Measurements from ENCODE around the gene STRBP.

Gene STRBP

GRCh38 chr9:123284656-123285055 lies 16.3 kb upstream of the STRBP start:
- H3K27ac ChIP-seq (ENCODE audit: low read length): no peak overlapping the region
- no peaks in the 10 kb centered on the region for H4K20me1 ChIP-seq (ENCODE audit: insufficient read depth, low read length)
- no peaks in the 10 kb centered on the region for H3K79me2 ChIP-seq (ENCODE audit: low read length)
- H3K36me3 ChIP-seq (replicated peaks; ENCODE audit: insufficient read depth, low read length): no peaks in the 10 kb centered on the region
- no peak overlapping the region for H3K4me2 ChIP-seq (ENCODE audit: low read depth, low read length)
- no peaks in the 10 kb centered on the region for H3F3A ChIP-seq (ENCODE audit: insufficient read depth, low read length)
- no peak for DNase-seq
- H3K4me3 ChIP-seq (ENCODE audit: low read length): no peak overlapping the region
- H3K4me1 ChIP-seq (ENCODE audit: low read length): no peaks in the 10 kb centered on the region
- no peaks in the 10 kb centered on the region for H3K27me3 ChIP-seq (replicated peaks; ENCODE audit: insufficient read depth, low read length)
- H3K9me2 ChIP-seq (replicated peaks; ENCODE audit: insufficient read depth, low read length): no peaks in the 10 kb centered on the region
- TF ChIP-seq EZH2phosphoT487 (IDR thresholded peaks at IDR 0.05; ENCODE audit: low read length): no peak
- H3K9ac ChIP-seq (ENCODE audit: low read length): no peak overlapping the region
- no peak overlapping the region for H2AFZ ChIP-seq (ENCODE audit: low read length)
- H3K9me3 ChIP-seq (replicated peaks; ENCODE audit: insufficient read depth, low read length): no peaks in the 10 kb centered on the region

GRCh38 chr9:123283455-123283854 lies 15.1 kb upstream of the STRBP start:
- Histone ChIP-seq H3K27me3 (replicated peaks; ENCODE audit: insufficient read depth, low read length) (no peaks in the 10 kb centered on the region), H3K9me3 (replicated peaks; ENCODE audit: insufficient read depth, low read length) (no peaks in the 10 kb centered on the region), H3K4me3 (ENCODE audit: low read length) (no peak overlapping the region), H2AFZ (ENCODE audit: low read length) (no peak overlapping the region), H3K4me1 (ENCODE audit: low read length) (no peaks in the 10 kb centered on the region), H3K36me3 (replicated peaks; ENCODE audit: insufficient read depth, low read length) (no peaks in the 10 kb centered on the region), H3K79me2 (ENCODE audit: low read length) (no peaks in the 10 kb centered on the region), H3K27ac (ENCODE audit: low read length) (no peak overlapping the region), H3K4me2 (ENCODE audit: low read depth, low read length) (no peak overlapping the region), H3K9ac (ENCODE audit: low read length) (no peak overlapping the region), H3K9me2 (replicated peaks; ENCODE audit: insufficient read depth, low read length) (no peaks in the 10 kb centered on the region), H4K20me1 (ENCODE audit: insufficient read depth, low read length) (no peaks in the 10 kb centered on the region), H3F3A (ENCODE audit: insufficient read depth, low read length) (no peaks in the 10 kb centered on the region)
- TF ChIP-seq EZH2phosphoT487 (IDR thresholded peaks at IDR 0.05; ENCODE audit: low read length): no peak
- TF ChIP-seq CTCF (IDR thresholded peaks at IDR 0.05; ENCODE audit: low read length): no peak
- TF ChIP-seq EZH2 (optimal IDR thresholded peaks at IDR 0.05; ENCODE audit: low read depth, low read length): no peak
- no peak for DNase-seq

GRCh38 chr9:123283048-123283408 lies 14.6 kb upstream of the STRBP start:
- Histone ChIP-seq H2AFZ (ENCODE audit: low read length) (no peak overlapping the region), H3K4me2 (ENCODE audit: low read depth, low read length) (no peak overlapping the region), H3K4me3 (ENCODE audit: low read length) (no peak overlapping the region), H3K79me2 (ENCODE audit: low read length) (no peaks in the 10 kb centered on the region), H3K9ac (ENCODE audit: low read length) (no peak overlapping the region), H3K36me3 (replicated peaks; ENCODE audit: insufficient read depth, low read length) (no peaks in the 10 kb centered on the region), H3F3A (ENCODE audit: insufficient read depth, low read length) (no peaks in the 10 kb centered on the region), H3K27me3 (replicated peaks; ENCODE audit: insufficient read depth, low read length) (no peaks in the 10 kb centered on the region), H4K20me1 (ENCODE audit: insufficient read depth, low read length) (no peaks in the 10 kb centered on the region), H3K4me1 (ENCODE audit: low read length) (no peaks in the 10 kb centered on the region), H3K9me3 (replicated peaks; ENCODE audit: insufficient read depth, low read length) (no peaks in the 10 kb centered on the region), H3K27ac (ENCODE audit: low read length) (no peak overlapping the region), H3K9me2 (replicated peaks; ENCODE audit: insufficient read depth, low read length) (no peaks in the 10 kb centered on the region)
- no peak for DNase-seq
- TF ChIP-seq EZH2phosphoT487 (IDR thresholded peaks at IDR 0.05; ENCODE audit: low read length) (no peak), CTCF (IDR thresholded peaks at IDR 0.05; ENCODE audit: low read length) (no peak), EZH2 (optimal IDR thresholded peaks at IDR 0.05; ENCODE audit: low read depth, low read length) (no peak)

GRCh38 chr9:123282362-123283047 lies 14.1 kb upstream of the STRBP start:
- H3K4me3 ChIP-seq (ENCODE audit: low read length): no peak overlapping the region
- H3K9me2 ChIP-seq (replicated peaks; ENCODE audit: insufficient read depth, low read length): no peaks in the 10 kb centered on the region
- no peaks in the 10 kb centered on the region for H3K4me1 ChIP-seq (ENCODE audit: low read length)
- H3K27me3 ChIP-seq (replicated peaks; ENCODE audit: insufficient read depth, low read length): no peaks in the 10 kb centered on the region
- no peak overlapping the region for H3K4me2 ChIP-seq (ENCODE audit: low read depth, low read length)
- no peak for TF ChIP-seq EZH2phosphoT487 (IDR thresholded peaks at IDR 0.05; ENCODE audit: low read length)
- TF ChIP-seq EZH2 (optimal IDR thresholded peaks at IDR 0.05; ENCODE audit: low read depth, low read length): no peak
- TF ChIP-seq CTCF (IDR thresholded peaks at IDR 0.05; ENCODE audit: low read length): no peak
- no peak overlapping the region for H2AFZ ChIP-seq (ENCODE audit: low read length)
- no peaks in the 10 kb centered on the region for H3K36me3 ChIP-seq (replicated peaks; ENCODE audit: insufficient read depth, low read length)
- H3K9ac ChIP-seq (ENCODE audit: low read length): no peak overlapping the region
- no peaks in the 10 kb centered on the region for H3K79me2 ChIP-seq (ENCODE audit: low read length)
- H4K20me1 ChIP-seq (ENCODE audit: insufficient read depth, low read length): no peaks in the 10 kb centered on the region
- DNase-seq: no peak
- no peak overlapping the region for H3K27ac ChIP-seq (ENCODE audit: low read length)
- no peaks in the 10 kb centered on the region for H3F3A ChIP-seq (ENCODE audit: insufficient read depth, low read length)
- H3K9me3 ChIP-seq (replicated peaks; ENCODE audit: insufficient read depth, low read length): no peaks in the 10 kb centered on the region
